B cell (primary cell): ENCODE measurements around the gene ZNF592.

Source experiments
- CTCF ChIP-seq: fragments of 200-600 bp; IDR thresholded peaks from one replicate; pipeline ENCODE4 v1.8.0; 2022; ENCODE audit warnings: antibody characterized with exemption, mild to moderate bottlenecking
- EZH2 ChIP-seq: IDR thresholded peaks from 2 replicates; pipeline ENCODE4 v1.6.1; 2012; ENCODE audit warnings: borderline replicate concordance, low read depth, mild to moderate bottlenecking, moderate library complexity, low read length; ENCODE audit not compliant: insufficient read depth, poor library complexity, severe bottlenecking

DNA sequence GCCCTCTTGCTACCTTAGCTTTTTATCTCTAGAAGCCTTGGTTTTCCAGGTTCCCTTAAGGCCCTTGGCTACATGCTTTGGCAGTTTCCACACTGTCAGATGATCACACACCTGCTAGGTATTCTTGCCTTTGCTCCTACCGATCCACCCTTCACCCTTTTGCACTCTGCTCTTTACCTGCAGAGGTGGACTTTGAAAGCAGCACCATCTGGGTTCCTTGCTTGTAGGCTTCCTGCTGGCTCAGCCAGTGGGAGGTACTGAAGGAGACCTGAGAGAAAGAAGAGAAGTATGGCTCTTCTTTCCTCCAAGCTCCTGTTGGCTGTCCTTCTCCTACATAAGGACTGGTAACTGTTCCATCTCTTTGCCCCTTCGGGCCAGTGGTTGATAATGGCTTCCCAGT lies 7.3 kb upstream of the ZNF592 start:
- TF ChIP-seq CTCF (no peak), EZH2 (no peak)
